HepG2 (cell line): ENCODE data around the gene SH3BP5. TPM values are rescaled to one million over a fixed set of nuclear protein-coding genes. Genes with fewer than 3 reads are reported as not detected.

Experiments
- CENPBD1 ChIP-seq: sonication (generic); formaldehyde crosslinking; IDR thresholded peaks from 2 replicates; pipeline ENCODE4 v1.8.0; 2022; ENCODE audit warnings: missing genetic modification reagents, low read depth, mild to moderate bottlenecking, borderline replicate concordance
- ELK4 ChIP-seq: sonication (generic); formaldehyde crosslinking; IDR thresholded peaks from 2 replicates; pipeline ENCODE4 v1.9.0; 2021; ENCODE audit warnings: missing genetic modification reagents, borderline replicate concordance
- GABPA ChIP-seq, 2 experiments: IDR thresholded peaks; 2 replicates each; pipeline ENCODE4 v1.6.1; 2011 to 2016; ENCODE audit warnings: low read depth in 2 of 2, low read length in 1 of 2, missing biosample characterization in 1 of 2, missing genetic modification characterization in 1 of 2
- KDM2A ChIP-seq: sonication (generic); formaldehyde crosslinking; IDR thresholded peaks from 2 replicates; pipeline ENCODE4 v1.4.0; 2020; ENCODE audit warnings: low read depth, missing genetic modification reagents, borderline replicate concordance
- KLF16 ChIP-seq, 2 experiments: sonication (generic) in 1 of 2; formaldehyde crosslinking in 1 of 2; IDR thresholded peaks; 2 replicates each; pipeline versions ENCODE4 v1.6.1 to v1.8.0; 2016 to 2023; ENCODE audit warnings: missing genetic modification reagents in 2 of 2, missing compliant biosample characterization in 1 of 2
- MEF2D ChIP-seq: sonication (generic); formaldehyde crosslinking; IDR thresholded peaks from 2 replicates; pipeline ENCODE4 v1.5.1; 2020; ENCODE audit warnings: mild to moderate bottlenecking, missing genetic modification reagents
- POGZ ChIP-seq: sonication (generic); formaldehyde crosslinking; IDR thresholded peaks from 2 replicates; pipeline ENCODE4 v1.4.0; 2020; ENCODE audit warnings: mild to moderate bottlenecking, missing genetic modification reagents
- PPARG ChIP-seq: conservative IDR thresholded peaks from 2 replicates; pipeline ENCODE4 v1.6.1; 2016; ENCODE audit warnings: missing biosample characterization, missing genetic modification reagents
- SALL1 ChIP-seq: sonication (generic); formaldehyde crosslinking; IDR thresholded peaks from 2 replicates; pipeline ENCODE4 v1.8.0; 2022; ENCODE audit warnings: mild to moderate bottlenecking, missing genetic modification reagents
- SMC3 ChIP-seq: IDR thresholded peaks from 2 replicates; pipeline ENCODE4 v1.6.1; 2011; ENCODE audit warnings: low read length, improper control_type of control experiment
- SP140L ChIP-seq: sonication (generic); formaldehyde crosslinking; IDR thresholded peaks from 2 replicates; pipeline ENCODE4 v1.4.0; 2020; ENCODE audit warnings: missing genetic modification reagents, borderline replicate concordance
- WIZ ChIP-seq: sonication (generic); formaldehyde crosslinking; IDR thresholded peaks from 2 replicates; pipeline ENCODE4 v1.5.1; 2020; ENCODE audit warnings: mild to moderate bottlenecking, missing genetic modification reagents
- XRCC5 ChIP-seq: fragments of 200-400 bp; formaldehyde crosslinking; optimal IDR thresholded peaks from 2 replicates; pipeline ENCODE3; 2017; ENCODE audit warnings: mild to moderate bottlenecking, low read length
- YY1 ChIP-seq: IDR thresholded peaks from 2 replicates; pipeline ENCODE4 v1.6.1; 2011; ENCODE audit warnings: low read length, low read depth, moderate library complexity, mild to moderate bottlenecking; ENCODE audit not compliant: insufficient read depth, insufficient replicate concordance
- ZNF496 ChIP-seq: sonication (generic); formaldehyde crosslinking; IDR thresholded peaks from 2 replicates; pipeline ENCODE4 v1.8.1; 2023; ENCODE audit warnings: mild to moderate bottlenecking, moderate library complexity, missing genetic modification reagents; ENCODE audit not compliant: insufficient replicate concordance
- ZNF501 ChIP-seq: sonication (generic); formaldehyde crosslinking; IDR thresholded peaks from 2 replicates; pipeline ENCODE4 v1.5.1; 2020; ENCODE audit warnings: mild to moderate bottlenecking, moderate library complexity, missing genetic modification reagents
- ZNF574 ChIP-seq: sonication (generic); formaldehyde crosslinking; IDR thresholded peaks from 2 replicates; pipeline ENCODE4 v1.4.0; 2020; ENCODE audit warnings: missing genetic modification reagents
- ZNF781 ChIP-seq: sonication (generic); formaldehyde crosslinking; IDR thresholded peaks from 2 replicates; pipeline ENCODE4 v1.5.1; 2020; ENCODE audit warnings: borderline replicate concordance, mild to moderate bottlenecking, missing genetic modification reagents; ENCODE audit errors: not compliant biosample characterization
- ZSCAN30 ChIP-seq: sonication (generic); formaldehyde crosslinking; IDR thresholded peaks from 2 replicates; pipeline ENCODE4 v1.5.0; 2020; ENCODE audit warnings: mild to moderate bottlenecking, missing genetic modification reagents
- polyA plus RNA-seq, 8 experiments: library from polyadenylated mRNA; depleted of rRNA in 3 of 8; stranded (reverse) in 7 of 8; unstranded in 1 of 8; fragments of >200 nt; fragmentation: Illumina TruSeq in 4 of 8; extraction: Trizol in 4 of 8; gene quantifications; 2 replicates each; pipeline versions ENCODE4 v1.2.1 to v1.2.3, GENCODE V29; 2011 to 2016; ENCODE audit warnings: low read depth in 4 of 8, missing spikeins in 1 of 8, mixed read lengths in 1 of 8; ENCODE audit not compliant: insufficient read depth in 1 of 8
- total RNA-seq, 5 experiments: library from RNA; depleted of rRNA; stranded (reverse); fragments of >200 nt; fragmentation: Illumina TruSeq; extraction: Trizol; gene quantifications; 2 replicates each; pipeline ENCODE4 v1.2.3, GENCODE V29; 2016; ENCODE audit warnings: low read depth in 1 of 5

SH3BP5 gene
- total and polyA plus RNA-seq, 2 of the 13 experiments (the other 11 are each of a cell fraction or from before 2014, with no cell fraction given), result 0.09 to 0.16 TPM

GRCh38 chr3:15268033-15268631 is 64.3 kb downstream of the SH3BP5 start (continued):
- no peak for TF ChIP-seq ZSCAN30 (CRISPR knock-in tag)
- TF ChIP-seq POGZ (CRISPR knock-in tag), result no peak
- TF ChIP-seq ZNF781, result no peak
- no peak for TF ChIP-seq GABPA (IDR thresholded peaks at IDR 0.05; ENCODE audit: low read depth, low read length)
- no peak for TF ChIP-seq GABPA (CRISPR knock-in tag; IDR thresholded peaks at IDR 0.05; ENCODE audit: low read depth)
- no peak for TF ChIP-seq WIZ (CRISPR knock-in tag)
- TF ChIP-seq SP140L (CRISPR knock-in tag), result 0 out of 2 replicates have a peak, but pooled peaks have one; percentile 52
- peak; percentile 65 for TF ChIP-seq XRCC5
- no peak for TF ChIP-seq ELK4 (CRISPR knock-in tag)
- 0 out of 2 replicates have a peak, but pooled peaks have one; percentile 22 for TF ChIP-seq ZNF574 (CRISPR knock-in tag)
- TF ChIP-seq YY1, result peak; percentile 34
- TF ChIP-seq SMC3, result peak; percentile 87
- no peak for TF ChIP-seq CENPBD1 (CRISPR knock-in tag)
- no peak for TF ChIP-seq ZNF496
- TF ChIP-seq KLF16 (CRISPR knock-in tag; IDR thresholded peaks at IDR 0.05), result no peak
- TF ChIP-seq PPARG, result no peak
- no peak for TF ChIP-seq MEF2D
- TF ChIP-seq ZNF501 (CRISPR knock-in tag), result no peak
- peak; percentile 54; the same call in 1 of the 2 replicates for TF ChIP-seq KDM2A (CRISPR knock-in tag)
- TF ChIP-seq SALL1, result peak; percentile 27; the same call in 1 of the 2 replicates
